Activated CD8-positive, alpha-beta memory T cell treated with anti-CD3 and anti-CD28 coated beads for 4 hours (primary cell): ENCODE measurements around the gene ISLR.

Experiments
- DNase-seq, 2 donors: peaks; one replicate each; pipeline ENCODE4 v3.0.0-alpha.2; 2020; ENCODE audit warnings: low read depth in 2 of 2

Gene ISLR

DNA sequence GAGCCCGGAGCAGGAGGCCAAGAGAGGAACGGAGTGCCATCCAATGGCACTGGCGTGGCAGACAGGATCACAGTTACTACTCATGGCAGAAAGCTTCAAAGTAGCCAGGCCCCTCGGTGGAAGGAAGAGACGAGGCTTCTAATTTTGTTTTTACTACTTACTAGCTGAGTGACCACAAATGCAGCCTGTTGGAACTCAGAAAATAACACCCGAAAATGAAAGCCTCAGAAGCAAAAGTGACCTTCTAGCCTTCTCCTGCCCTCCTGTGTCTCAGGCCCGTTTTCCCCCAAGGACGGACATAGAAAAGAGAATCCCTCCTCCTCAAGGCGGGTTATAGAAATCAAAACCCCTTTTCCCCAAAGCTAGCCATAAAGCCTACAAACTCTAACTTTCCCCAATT, 39.0 kb downstream of the ISLR start:
- no peak for DNase-seq

DNA sequence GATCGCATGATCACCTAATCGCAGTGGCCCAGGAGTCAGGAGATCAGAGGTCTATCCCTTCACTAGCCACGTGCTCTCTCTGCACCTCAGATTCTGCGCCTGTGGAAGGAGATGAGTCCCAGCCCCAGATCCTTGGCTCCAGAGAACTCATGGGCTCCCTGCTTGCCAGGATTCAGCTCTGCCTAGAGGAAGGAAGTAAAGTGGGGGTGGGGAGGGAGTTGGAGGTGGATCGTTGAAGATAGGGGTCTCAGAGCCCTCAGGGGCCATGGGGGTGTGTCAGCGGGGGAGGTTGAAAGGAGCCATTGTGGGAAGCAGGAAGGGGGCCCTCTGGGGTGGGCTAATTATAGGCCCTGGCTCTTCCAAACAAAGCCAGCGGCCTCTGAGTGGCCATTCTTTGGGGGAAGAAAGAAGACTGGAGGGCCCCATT, 40.4 kb downstream of the ISLR start:
- DNase-seq, result no peak

DNA sequence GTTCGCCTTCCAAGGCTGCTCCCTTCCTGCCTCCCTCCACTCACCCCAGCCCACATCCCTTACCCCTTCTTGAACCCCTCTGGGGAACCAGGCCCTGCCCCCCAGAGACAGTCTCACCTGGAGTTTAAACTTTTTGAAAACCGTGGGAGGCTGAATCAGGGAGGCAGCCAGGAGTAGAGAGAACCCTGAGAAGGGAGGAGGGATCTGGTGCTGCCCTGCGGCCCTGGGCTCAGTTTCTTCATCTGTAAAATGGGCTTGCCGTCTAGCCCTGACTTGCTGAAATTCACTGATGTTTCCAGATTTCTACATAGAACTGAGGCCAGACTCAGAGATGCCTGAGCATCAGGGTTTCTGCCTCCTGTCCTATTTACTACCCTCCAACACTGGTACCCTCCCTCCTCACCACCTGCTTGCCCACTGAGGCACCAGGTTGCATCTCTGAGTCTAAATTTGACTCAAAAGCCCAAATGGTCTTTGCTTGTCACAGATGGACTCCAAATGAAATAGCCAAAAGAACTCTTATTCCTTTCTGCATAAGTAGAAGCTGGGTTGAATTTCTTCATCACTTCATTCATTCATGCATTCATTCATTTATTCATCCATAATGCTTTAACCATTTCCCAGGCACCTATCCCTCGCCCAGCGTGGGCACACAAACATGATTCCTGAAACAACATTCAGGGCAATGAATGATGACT, 41.0 kb downstream of the ISLR start:
- DNase-seq, result no peak

DNA sequence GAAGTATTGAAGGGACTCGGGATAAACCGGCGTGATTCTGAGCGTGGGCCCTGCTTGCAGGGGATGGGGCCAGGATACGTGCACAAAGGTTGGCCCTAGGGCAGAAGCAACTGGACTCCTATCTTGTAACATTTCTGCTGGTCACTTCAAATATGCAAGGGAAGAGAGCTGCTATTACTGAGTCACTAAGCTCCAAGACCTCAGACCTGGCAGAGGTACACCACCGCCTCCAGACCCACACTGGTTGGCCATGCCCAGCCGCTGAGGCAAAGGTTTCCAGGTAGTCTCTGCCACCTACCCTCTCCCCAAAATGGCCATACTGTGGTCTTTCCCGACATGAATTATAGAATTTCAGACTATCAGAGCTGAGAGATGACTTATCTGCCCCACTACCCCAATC, 42.4 kb downstream of the ISLR start:
- DNase-seq, result no peak

DNA sequence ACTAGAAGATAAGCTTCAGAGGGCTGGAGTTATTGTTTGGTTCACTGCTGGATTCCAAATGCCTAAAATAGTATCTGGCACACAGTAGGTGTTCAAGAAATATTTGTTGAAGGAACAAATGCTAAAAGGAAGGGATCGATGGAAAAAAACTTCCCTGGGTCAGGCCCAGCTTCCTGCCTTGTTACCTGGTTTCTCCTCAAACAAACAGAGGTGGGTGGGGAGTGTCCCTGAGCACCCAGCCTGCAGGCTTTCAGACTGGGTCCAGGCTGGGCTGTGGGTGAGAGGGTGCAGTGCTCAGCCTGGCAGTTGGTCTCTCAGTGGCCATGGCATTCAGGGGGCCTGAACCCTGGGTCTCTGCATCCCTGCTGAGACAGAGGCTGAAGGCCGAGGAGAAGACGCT, 43.4 kb downstream of the ISLR start:
- DNase-seq, result no peak

DNA sequence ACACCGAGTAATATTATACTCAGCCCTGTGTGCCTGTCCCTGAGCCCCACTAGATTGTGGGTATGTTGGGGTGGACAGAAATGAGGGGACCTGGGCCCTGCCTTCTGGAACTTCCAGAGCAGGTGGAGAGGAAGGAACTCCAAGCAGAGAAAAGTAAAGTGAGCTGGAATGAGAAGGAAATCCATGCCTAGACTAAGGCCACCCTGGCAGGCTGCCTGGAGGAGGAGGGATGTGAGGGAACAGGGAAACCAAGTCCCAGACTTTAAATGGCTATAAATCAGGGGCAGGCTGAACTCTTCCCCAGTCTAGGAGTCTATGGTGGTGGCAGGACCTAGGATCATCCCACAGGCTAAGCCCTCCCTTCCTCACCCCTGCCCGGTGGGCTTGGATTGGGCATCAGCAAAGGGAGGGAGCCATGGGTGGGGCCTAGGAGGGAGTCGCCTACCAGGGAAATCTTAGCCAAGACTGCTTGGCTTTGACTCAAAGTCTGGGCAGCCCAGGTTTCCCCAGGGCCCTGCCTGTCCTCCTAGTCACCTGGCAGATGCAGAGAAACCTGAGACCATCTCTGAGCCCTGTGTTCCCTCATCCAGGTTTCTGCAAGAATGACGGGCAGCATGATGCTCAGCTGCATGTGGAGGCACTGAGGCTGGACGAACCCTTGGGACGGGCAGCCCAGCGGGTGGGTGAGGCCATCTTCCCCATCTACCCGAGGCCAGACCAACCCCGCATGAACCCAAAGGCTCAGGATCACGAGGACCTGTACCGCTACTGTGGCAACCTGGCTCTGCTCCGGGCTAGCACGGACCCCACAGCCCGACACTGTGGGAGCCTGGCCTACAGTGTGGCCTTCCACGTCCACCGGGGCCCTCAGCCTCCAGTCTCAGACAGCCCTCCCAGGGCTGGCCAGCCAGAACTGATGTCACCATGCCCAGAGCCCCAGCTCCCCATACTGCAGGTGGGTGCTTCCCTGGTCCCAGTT, 44.7 kb downstream of the ISLR start:
- DNase-seq, result no peak

DNA sequence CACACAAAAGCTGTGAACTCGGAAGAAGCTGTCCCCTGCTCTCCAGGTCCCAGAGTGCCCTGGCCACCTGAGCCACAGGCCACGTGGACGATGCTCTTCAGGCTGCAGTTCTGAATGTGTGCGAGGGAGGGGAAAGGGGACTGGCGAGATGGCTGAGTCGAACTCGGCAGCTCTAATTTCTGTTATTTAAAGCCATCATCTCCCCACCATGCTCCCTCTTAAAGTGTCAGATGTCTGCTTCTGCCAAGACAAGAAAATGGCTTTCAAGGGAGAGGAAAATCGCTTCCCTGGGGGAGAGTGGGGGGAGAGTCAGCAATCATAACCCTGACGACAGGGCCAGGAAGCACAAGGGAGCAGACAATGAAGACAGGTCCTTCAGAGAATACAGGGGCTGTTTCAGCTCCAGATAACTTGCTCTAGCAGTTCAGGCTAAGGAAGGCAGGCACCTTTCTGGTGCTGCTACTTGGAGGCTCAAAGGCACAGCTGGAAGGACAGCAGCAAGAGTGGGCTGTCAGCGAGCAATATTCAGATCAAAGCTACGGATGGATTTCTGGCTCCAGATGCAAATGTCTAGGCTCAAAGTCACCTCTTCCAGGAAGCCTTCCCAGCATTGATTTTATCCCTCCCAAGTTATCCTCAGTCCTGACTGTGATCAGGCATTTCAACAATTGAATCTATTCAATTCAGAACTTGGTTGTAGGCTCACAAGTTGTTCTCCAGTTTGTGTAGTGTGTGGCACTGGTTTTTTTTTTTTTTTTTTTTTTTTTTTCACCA, 47.2 kb downstream of the ISLR start:
- no peak for DNase-seq

DNA sequence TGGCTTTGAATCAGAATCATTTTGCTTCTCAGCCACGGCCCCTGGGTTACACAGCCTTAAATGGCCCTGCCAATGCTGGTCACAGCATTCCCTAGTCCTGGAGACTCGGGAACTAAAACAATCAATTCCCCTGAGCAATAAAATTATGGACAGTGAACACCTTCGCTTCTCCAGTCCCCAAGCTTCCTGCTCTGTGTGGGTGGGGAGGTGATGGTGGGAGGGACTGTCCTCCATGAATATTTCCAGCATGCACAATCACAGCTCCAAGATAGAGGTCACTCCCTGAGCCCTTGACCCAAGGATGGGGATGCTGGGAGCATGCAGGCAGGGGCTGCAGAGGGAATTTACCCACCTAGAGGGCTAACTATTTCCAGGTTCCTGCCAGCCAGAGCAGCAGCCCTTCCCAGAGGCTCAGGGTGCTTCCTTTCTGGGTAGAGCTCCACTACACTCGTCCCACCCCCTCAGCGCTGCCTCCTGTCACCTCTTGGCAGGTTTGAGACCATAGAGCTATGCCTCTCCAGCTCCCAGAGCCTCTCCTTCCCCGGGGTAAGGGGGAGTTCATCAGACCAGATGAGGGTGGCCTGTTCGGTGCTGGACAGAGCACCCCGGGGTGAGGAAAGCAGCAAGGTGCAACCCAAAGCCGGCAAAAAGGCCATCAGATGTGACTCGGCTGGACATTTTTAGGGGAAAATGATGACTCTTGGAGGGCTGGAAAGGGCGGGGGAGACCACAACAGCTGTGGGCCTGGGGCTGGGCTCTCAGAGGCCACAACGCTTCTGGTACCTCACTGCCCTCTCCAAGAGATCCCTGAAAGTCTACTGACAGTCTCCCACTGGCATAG, 48.1 kb downstream of the ISLR start:
- no peak for DNase-seq

DNA sequence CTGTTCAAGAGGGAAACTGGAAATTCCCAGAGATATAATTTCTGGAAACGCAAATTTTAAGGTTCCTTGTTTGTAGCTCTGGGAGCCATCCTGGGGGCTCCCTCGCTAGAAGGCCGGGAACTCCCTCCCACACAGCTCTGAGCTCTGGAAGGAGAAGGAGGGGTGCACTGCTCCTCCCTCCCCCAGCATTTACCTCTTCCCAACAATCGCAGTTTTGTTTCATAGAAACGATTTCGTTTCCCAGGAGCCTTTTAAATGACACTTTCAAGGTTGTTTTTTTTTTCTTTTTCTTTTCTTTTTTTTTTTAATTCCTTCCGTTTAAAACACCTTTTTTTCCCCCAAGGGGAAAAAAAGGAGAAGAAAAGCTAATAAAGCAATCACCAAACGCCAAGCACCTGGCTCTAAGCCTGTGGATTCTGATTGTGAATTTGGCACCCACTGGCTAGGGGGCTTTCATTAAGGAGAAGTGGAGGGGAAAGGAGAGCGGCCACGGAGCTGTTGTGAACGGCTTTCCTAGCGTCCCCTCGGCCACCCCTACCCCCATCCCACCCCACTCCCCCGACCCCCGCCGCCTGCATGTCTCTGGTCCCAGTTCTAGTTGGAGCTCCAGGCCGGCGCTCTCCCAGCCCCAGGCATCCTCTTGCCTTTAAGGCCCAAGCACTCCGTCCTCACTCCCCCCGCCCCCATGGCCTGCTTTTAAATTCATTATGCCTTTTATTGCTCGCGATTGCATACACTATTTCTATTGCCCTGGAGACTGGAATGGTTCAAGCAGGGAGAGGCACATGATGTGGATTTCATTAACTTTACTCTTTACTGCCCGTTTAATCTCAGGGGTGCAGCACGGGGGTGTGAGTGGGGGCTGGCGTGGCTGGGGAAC, 49.0 kb downstream of the ISLR start:
- DNase-seq, result no peak

DNA sequence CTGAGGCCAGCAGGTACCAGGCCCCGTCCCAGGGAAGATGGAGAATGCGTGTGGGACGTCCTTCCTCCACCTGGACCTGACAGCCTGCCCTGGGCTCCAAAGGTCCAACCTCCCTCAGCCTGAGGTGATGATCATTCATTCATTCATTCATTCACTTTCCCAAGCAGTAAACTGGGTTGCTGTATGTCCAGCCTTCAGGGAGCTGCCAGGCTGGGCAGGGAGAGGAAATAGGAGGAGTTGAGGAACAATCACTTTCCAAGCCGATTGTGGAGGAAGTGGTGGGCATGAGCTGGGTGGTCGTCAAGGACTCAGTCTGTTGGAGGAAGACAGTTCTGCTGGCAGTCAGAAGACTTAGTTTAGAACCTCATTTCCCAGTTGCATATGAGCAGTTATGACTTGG, 52.4 kb downstream of the ISLR start:
- no peak for DNase-seq
